Measurements from ENCODE around the gene TTC9B. TPM values are rescaled to one million over a fixed set of nuclear protein-coding genes. Genes with fewer than 3 reads are reported as not detected.

Gene TTC9B
- total and polyA plus RNA-seq, 2 experiments from 2014 or later, result 0.63 to 1.0 TPM

DNA sequence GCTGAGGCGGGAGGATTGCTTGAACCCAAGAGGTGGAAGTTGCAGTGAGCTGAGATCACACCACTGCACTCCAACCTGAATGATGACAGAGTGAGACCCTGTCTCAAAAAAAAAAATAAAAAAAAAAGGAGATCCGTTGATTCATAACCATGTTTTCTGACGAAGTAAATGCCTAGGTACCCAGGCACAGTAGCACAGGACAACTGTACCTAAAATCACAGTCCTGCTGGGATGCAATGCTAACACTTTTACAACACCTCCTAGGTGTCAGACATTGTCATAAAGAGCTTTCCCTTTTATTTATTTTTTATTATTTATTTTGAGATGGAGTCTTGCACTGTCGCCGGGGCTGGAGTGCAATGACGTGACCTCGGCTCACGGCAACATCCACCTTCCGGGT, 2.5 kb upstream of the TTC9B start:
- Histone ChIP-seq H3K27ac (ENCODE audit: low read depth) (no peak overlapping the region), H3K9me2 (ENCODE audit: insufficient read depth) (no peaks in the 10 kb centered on the region), H4K20me1 (replicated peaks; ENCODE audit: insufficient read depth) (0 out of 2 replicates have a peak, but pooled peaks cover 3% of the 10 kb centered on the region), H3K27me3 (ENCODE audit: insufficient read depth) (peaks cover 21% of the 10 kb centered on the region), H3K4me2 (no peak overlapping the region), H3K79me2 (replicated peaks; ENCODE audit: insufficient read depth) (no peaks in the 10 kb centered on the region), H3K4me3 (no peak overlapping the region), H2AFZ (no peak overlapping the region), H3F3A (replicated peaks; ENCODE audit: low read depth) (peaks cover 13% of the 10 kb centered on the region), H3K4me1 (ENCODE audit: insufficient read depth) (peaks cover 1% of the 10 kb centered on the region; the same call in 1 of the 2 replicates), H3K36me3 (ENCODE audit: insufficient read depth) (no peaks in the 10 kb centered on the region)
- Mint-ChIP-seq H3K27ac (no peak overlapping the region), H3K36me3 (ENCODE audit: low read depth) (peaks cover 5% of the 10 kb centered on the region), H3K27me3 (ENCODE audit: insufficient read depth, low read depth, poor library complexity) (peaks cover 40% of the 10 kb centered on the region), H3K4me3 (no peak overlapping the region), H3K9me3 (peaks cover 9% of the 10 kb centered on the region), H3K4me1 (peaks cover 13% of the 10 kb centered on the region)
- DNase-seq (ENCODE audit: low spot score) (no peak), ATAC-seq (no peak)
- TF ChIP-seq POLR2AphosphoS5 (IDR thresholded peaks at IDR 0.05; ENCODE audit: low read depth), result no peak
- TF ChIP-seq, protein P1, sequence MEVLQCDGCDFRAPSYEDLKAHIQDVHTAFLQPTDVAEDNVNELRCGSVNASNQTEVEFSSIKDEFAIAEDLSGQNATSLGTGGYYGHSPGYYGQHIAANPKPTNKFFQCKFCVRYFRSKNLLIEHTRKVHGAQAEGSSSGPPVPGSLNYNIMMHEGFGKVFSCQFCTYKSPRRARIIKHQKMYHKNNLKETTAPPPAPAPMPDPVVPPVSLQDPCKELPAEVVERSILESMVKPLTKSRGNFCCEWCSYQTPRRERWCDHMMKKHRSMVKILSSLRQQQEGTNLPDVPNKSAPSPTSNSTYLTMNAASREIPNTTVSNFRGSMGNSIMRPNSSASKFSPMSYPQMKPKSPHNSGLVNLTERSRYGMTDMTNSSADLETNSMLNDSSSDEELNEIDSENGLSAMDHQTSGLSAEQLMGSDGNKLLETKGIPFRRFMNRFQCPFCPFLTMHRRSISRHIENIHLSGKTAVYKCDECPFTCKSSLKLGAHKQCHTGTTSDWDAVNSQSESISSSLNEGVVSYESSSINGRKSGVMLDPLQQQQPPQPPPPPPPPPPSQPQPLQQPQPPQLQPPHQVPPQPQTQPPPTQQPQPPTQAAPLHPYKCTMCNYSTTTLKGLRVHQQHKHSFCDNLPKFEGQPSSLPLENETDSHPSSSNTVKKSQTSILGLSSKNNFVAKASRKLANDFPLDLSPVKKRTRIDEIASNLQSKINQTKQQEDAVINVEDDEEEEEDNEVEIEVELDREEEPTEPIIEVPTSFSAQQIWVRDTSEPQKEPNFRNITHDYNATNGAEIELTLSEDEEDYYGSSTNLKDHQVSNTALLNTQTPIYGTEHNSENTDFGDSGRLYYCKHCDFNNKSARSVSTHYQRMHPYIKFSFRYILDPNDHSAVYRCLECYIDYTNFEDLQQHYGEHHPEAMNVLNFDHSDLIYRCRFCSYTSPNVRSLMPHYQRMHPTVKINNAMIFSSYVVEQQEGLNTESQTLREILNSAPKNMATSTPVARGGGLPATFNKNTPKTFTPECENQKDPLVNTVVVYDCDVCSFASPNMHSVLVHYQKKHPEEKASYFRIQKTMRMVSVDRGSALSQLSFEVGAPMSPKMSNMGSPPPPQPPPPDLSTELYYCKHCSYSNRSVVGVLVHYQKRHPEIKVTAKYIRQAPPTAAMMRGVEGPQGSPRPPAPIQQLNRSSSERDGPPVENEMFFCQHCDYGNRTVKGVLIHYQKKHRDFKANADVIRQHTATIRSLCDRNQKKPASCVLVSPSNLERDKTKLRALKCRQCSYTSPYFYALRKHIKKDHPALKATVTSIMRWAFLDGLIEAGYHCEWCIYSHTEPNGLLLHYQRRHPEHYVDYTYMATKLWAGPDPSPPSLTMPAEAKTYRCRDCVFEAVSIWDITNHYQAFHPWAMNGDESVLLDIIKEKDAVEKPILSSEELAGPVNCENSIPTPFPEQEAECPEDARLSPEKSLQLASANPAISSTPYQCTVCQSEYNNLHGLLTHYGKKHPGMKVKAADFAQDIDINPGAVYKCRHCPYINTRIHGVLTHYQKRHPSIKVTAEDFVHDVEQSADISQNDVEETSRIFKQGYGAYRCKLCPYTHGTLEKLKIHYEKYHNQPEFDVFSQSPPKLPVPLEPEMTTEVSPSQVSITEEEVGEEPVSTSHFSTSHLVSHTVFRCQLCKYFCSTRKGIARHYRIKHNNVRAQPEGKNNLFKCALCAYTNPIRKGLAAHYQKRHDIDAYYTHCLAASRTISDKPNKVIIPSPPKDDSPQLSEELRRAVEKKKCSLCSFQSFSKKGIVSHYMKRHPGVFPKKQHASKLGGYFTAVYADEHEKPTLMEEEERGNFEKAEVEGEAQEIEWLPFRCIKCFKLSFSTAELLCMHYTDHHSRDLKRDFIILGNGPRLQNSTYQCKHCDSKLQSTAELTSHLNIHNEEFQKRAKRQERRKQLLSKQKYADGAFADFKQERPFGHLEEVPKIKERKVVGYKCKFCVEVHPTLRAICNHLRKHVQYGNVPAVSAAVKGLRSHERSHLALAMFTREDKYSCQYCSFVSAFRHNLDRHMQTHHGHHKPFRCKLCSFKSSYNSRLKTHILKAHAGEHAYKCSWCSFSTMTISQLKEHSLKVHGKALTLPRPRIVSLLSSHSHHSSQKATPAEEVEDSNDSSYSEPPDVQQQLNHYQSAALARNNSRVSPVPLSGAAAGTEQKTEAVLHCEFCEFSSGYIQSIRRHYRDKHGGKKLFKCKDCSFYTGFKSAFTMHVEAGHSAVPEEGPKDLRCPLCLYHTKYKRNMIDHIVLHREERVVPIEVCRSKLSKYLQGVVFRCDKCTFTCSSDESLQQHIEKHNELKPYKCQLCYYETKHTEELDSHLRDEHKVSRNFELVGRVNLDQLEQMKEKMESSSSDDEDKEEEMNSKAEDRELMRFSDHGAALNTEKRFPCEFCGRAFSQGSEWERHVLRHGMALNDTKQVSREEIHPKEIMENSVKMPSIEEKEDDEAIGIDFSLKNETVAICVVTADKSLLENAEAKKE (CRISPR knock-in tag; IDR thresholded peaks at IDR 0.05), result no peak
- no peak for TF ChIP-seq STAT1 (IDR thresholded peaks at IDR 0.05; ENCODE audit: unreplicated experiment)
- TF ChIP-seq ZNF114 (CRISPR knock-in tag; IDR thresholded peaks at IDR 0.05), result no peak
- no peak for TF ChIP-seq EZH2phosphoT487 (IDR thresholded peaks at IDR 0.05; ENCODE audit: unreplicated experiment)
- TF ChIP-seq, protein P2, sequence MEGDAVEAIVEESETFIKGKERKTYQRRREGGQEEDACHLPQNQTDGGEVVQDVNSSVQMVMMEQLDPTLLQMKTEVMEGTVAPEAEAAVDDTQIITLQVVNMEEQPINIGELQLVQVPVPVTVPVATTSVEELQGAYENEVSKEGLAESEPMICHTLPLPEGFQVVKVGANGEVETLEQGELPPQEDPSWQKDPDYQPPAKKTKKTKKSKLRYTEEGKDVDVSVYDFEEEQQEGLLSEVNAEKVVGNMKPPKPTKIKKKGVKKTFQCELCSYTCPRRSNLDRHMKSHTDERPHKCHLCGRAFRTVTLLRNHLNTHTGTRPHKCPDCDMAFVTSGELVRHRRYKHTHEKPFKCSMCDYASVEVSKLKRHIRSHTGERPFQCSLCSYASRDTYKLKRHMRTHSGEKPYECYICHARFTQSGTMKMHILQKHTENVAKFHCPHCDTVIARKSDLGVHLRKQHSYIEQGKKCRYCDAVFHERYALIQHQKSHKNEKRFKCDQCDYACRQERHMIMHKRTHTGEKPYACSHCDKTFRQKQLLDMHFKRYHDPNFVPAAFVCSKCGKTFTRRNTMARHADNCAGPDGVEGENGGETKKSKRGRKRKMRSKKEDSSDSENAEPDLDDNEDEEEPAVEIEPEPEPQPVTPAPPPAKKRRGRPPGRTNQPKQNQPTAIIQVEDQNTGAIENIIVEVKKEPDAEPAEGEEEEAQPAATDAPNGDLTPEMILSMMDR (conservative IDR thresholded peaks at IDR 0.05; ENCODE audit: low read depth in 2 of 2), result no peak
- TF ChIP-seq ZNF331 (CRISPR knock-in tag; IDR thresholded peaks at IDR 0.05; ENCODE audit: low read depth), result no peak
- TF ChIP-seq CREB1 (CRISPR knock-in tag; IDR thresholded peaks at IDR 0.05; ENCODE audit: low read depth), result no peak
- TF ChIP-seq EZH2 (IDR thresholded peaks at IDR 0.05; ENCODE audit: low read depth, unreplicated experiment), result no peak
- no peak for TF ChIP-seq JUNB (IDR thresholded peaks at IDR 0.05; ENCODE audit: unreplicated experiment)
- no peak for TF ChIP-seq NANOG (IDR thresholded peaks at IDR 0.05; ENCODE audit: borderline replicate concordance)
- no peak for TF ChIP-seq ETS1 (IDR thresholded peaks at IDR 0.05)
- TF ChIP-seq, protein P3, sequence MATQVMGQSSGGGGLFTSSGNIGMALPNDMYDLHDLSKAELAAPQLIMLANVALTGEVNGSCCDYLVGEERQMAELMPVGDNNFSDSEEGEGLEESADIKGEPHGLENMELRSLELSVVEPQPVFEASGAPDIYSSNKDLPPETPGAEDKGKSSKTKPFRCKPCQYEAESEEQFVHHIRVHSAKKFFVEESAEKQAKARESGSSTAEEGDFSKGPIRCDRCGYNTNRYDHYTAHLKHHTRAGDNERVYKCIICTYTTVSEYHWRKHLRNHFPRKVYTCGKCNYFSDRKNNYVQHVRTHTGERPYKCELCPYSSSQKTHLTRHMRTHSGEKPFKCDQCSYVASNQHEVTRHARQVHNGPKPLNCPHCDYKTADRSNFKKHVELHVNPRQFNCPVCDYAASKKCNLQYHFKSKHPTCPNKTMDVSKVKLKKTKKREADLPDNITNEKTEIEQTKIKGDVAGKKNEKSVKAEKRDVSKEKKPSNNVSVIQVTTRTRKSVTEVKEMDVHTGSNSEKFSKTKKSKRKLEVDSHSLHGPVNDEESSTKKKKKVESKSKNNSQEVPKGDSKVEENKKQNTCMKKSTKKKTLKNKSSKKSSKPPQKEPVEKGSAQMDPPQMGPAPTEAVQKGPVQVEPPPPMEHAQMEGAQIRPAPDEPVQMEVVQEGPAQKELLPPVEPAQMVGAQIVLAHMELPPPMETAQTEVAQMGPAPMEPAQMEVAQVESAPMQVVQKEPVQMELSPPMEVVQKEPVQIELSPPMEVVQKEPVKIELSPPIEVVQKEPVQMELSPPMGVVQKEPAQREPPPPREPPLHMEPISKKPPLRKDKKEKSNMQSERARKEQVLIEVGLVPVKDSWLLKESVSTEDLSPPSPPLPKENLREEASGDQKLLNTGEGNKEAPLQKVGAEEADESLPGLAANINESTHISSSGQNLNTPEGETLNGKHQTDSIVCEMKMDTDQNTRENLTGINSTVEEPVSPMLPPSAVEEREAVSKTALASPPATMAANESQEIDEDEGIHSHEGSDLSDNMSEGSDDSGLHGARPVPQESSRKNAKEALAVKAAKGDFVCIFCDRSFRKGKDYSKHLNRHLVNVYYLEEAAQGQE (IDR thresholded peaks at IDR 0.05; ENCODE audit: unreplicated experiment), result no peak
